CD4-positive, alpha-beta T cell treated with Interleukin-4 for 1 hour (primary cell): ENCODE data around the gene C7orf25.

ENCODE experiments used
- DNase-seq, 2 donors: peaks; one replicate each; pipeline ENCODE4 v3.0.0-alpha.2; 2020 to 2022

The C7orf25 gene

GRCh38 chr7:42911454-42912447 is at the start of gene C7orf25:
Gene C7orf25 (minus strand): TSS chr7:42912070. CDS start chr7:42910900, 1,170 bp downstream.
- DNase-seq: peak; percentile 92 to 95

DNA sequence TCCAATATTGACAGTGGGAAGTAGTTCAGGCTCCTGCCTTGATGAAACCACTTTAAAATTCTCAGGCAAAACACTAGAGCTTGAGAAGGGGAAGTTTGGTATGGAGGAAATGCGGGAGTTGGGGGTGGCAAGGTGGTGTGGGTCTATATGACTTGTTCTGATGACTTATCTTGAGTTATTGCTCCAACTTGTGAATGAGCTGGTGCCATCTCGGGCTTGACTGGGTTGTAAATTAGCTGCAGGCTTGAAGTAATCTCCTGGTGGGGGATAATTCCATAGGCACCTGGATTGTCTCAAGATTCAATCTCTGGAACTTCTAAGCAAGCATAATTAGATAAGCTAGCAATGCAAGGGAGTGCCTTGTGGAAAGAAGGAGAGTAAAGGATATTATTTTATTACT is 49.3 kb upstream of the C7orf25 start:
- no peak for DNase-seq

DNA sequence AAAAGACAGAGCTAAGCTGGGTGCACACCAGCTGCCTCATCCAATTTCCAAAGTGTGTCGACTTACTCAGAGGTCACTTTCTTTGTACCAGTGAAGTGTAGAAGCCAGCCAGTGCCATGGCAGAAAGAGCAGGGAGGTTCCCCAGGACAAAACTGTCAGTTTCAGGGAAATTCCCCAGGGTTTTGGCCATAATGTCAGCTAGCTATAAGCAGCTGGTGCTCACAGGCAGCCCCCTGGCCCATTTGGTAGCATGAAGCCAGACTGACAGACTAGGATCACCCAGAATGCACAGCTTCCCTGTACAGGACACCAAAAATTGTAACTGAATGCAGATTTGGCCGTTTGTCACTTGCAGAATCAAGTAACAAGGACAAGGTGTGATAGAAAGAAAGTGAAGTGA is 48.9 kb upstream of the C7orf25 start:
- DNase-seq: no peak

GRCh38 chr7:42959549-42959948 is 47.7 kb upstream of the C7orf25 start:
- no peak for DNase-seq

- no peak for DNase-seq
Observed at GRCh38 chr7:42956062-42956461, 44.2 kb upstream of the C7orf25 start.

GRCh38 chr7:42953994-42954393 is 42.1 kb upstream of the C7orf25 start:
- no peak for DNase-seq

GRCh38 chr7:42952328-42952727 is 40.5 kb upstream of the C7orf25 start:
- DNase-seq: no peak

DNA sequence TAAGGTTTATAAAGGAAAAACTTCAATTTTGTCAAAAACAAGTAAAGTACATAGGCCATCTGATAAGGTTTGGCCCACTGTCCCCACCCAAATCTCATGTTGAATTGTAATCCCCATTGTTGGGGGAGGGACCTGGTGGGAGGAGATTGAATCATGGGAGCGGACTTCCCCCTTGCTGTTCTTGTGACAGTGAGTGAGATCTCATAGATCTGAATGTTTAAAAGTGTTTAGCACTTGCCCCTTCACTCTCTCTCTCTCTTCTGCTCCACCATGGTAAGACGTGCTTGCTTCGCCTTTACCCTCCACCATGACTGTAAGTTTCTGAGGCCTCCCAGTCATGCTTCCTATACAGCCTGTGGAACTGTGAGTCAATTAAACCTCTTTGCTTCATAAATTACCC is 38.5 kb upstream of the C7orf25 start:
- no peak for DNase-seq

DNA sequence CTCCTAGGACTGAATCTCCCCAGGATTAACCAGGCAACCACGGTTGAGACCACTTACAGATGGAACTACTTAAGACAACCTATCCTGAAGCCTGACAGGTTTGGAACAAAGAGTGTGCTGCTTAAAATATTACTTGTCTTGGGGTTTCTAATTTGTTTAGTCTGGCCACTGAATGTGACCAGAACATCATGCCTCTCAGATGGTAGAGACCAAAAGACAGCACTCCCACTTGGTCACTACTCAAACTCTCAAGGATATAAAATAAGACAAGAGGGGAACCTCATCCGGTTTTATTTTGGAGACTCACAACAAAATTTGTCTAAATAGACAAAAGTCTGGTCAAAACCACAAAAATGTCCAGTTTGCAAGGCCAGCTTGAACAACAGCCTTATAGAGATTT is 35.7 kb upstream of the C7orf25 start:
- DNase-seq: no peak

DNA sequence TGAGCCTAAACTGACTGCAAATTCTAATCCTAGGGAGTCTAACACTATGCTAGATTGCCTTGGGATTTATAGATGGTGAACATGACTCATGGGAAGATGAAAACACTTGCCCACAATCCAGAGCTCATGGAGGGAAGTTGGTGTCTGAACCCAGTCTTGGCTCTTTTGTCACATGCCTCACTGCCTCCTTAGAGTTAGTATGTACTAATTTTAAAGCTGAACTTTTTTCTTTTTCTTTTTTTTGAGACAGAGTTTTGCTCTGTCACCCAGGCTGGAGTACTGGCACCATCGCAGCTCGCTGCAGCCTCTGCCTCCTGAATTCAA is 34.7 kb upstream of the C7orf25 start:
- no peak for DNase-seq

DNA sequence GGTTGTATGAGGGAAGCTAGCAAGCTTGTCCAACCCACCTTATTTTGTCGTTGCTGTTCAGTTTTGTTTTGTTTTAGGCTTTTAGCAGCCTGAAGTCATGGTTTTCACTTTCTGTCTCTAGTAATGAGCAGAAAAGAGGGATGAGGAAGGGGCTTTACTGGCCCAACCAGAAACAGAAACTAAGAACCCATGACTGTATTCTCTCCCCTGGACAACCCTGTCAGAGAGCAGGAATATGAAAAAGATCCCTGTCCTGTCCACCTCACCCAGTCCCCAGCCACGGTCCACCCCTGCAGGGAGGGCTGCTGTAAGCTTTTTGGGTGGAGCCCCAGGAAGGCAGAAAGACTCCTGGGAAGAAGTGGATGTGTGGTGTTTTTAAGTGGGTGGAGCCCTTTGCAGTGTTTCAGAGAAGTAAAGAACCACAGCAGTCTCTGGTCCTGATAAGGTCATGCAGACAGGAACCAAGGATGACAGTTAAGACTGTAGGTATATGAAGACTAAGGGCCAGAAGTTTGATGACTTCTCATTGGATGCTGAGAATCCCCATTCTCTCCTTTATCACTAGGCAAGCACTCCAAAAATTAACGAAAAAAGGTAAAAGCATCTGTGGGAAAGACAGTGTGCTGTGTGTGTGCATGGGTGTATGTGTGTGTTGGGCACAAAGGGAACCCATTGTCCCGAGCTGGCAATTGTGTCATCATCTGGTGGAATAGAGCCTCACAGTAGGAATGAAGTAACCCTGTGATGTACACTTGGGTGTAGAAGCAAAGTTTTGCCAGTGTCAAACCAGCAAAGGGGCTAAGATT is 34.2 kb upstream of the C7orf25 start:
- no peak for DNase-seq

DNA sequence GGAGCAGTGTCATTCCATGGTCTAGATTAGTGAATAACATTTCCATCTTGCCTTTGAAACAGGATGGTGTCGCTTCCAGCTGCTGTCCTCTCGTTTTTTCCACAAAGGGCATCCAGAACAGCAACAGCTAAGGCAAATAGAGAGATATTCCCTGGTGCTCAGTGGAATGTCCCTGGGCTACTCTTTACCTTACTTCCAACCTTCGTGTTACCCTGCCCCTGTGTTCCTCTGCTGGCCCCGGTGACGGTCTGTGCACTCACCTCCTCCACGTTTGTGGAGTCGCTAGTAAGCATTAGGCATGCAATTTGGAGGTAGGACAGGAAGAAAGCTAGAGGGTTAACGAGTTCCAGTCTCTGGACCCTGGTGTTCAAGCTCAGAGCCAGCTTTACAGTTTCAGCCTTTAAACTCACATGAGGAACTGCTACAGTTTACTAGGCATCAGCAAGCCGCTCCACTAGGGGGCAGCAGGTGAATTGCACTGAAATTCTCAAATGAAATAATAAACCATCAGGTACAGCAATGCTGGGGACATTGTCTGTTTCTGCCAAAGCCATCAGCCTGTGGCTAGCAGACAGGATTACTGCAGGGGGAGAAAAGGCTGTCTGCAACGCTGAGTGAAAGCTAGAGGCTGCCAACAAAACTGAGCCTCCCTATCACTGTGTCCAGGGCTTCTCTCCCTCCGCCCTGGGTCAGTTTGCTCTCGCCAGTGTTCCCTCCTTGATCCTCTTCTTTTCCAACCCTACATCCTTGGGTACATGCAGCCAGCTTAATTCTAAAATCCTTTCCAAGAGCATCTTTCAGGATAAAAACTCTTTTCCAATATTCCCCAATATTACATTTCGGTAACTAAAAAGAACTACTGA is 29.3 kb upstream of the C7orf25 start:
- DNase-seq: peak; percentile 68 to 70

- DNase-seq: no peak
Observed at GRCh38 chr7:42939457-42940240, 27.8 kb upstream of the C7orf25 start.

- no peak for DNase-seq
Observed at GRCh38 chr7:42935861-42936260, 24.0 kb upstream of the C7orf25 start.

DNA sequence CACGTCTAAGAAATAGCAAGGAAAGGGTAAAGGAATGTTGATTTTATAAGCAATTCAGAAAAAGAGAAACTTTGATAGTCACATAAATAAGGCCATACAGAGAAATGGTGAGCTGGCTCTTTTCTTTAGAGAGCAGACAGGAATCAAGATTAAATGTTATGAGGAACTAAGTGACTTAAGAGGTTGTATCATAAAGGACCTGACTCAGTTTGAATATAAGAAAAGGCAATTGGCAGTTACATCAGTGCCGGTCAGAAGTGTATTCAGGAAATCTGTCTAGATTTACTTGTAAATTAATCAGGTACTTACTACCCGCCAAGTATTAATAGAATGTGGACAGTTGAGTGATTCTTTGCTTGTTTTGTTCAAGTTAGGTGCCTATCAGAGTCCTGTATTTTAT is 22.4 kb upstream of the C7orf25 start:
- DNase-seq: no peak

DNA sequence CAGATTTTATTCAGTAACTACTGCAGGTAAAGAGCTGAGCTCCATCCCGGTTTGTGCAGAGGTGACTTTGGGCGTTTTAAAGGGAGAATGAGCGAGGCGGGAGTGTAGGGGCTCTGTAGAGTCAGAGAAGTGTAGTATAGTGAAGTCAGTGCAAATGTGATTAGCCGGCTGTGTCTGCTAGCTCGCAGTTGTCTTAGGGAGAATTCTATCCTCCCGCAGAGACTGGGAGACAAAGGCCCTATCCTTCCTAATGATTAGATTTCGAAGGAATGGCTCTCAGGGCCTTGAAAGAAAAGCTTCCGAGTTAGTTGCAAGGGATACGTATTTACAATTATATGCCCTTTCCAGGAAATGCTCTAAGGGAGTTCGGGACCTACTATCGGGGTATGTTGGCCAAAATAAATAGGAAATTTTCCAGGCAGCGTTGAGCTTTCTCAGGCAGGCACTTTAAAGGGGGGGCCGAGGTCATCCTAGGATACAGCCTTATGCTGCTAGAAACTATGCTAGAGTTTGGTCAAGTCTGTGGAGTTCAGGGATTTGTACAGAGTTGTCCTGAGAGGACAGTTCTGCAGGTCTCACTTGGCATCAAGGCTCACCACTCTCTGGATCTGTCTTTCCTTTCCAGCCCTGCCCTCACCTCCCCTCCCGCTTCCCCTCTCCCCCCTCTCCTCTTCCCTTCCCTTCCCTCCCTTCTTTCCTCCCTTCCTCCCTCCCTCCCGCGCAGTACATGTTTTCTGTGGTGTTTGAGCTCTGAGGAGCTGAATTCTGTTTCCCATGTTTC is 21.1 kb upstream of the C7orf25 start:
- DNase-seq: no peak

- peak; percentile 97 to 98 for DNase-seq
Observed at GRCh38 chr7:42931834-42932651, 20.2 kb upstream of the C7orf25 start, which contains the start of the genes MRPL32 and PSMA2. Gene MRPL32 (plus strand): TSS chr7:42932376. CDS start chr7:42932387, 11 bp downstream. Gene PSMA2 (minus strand): TSS chr7:42932174. CDS start chr7:42932158, 16 bp downstream.

DNA sequence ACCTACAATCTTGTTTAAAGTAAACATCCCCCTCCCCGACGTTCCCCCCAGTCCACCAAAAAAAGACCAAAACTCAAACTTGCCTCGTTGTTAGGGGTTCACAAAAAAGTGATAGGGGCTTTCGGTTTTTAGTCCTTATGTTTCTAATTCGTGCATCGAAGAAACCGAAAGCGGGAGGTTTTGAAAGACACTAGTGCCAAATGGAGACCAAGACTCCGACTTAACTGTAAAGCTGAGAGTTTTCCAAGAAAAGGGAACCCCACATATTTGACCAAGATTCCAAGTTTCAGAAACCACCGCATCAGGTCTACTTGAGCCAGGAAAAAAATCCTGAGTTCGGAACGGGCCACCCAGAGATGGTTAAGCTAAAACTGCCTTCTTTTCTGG is 19.6 kb upstream of the C7orf25 start:
- DNase-seq: no peak

GRCh38 chr7:42930889-42931288 is 19.0 kb upstream of the C7orf25 start:
- no peak for DNase-seq

DNA sequence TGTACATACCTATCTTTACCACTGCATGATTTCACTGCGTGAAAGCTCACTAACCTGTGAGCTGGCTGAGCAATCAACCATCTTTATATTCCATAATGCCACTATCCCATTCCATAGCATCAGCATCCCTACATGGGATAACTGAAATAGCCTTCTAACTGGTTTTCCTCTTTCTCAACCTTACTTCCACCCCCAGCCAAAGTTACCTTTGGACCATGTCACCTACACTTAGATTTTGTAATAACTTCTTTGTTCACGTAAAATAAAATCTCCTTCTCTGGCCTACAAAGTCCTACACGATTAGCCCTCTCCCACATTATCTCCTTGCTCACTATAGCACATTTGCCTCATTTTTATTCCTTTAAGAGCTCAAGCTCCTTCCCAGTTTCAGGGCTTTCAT is 17.6 kb upstream of the C7orf25 start:
- DNase-seq: no peak
